ENCODE measurements around the gene METTL16. TPM values are rescaled to one million over a fixed set of nuclear protein-coding genes. Genes with fewer than 3 reads are reported as not detected.

METTL16 gene
- total RNA-seq, 1 donor from 2014 or later, result 22.9 TPM

DNA sequence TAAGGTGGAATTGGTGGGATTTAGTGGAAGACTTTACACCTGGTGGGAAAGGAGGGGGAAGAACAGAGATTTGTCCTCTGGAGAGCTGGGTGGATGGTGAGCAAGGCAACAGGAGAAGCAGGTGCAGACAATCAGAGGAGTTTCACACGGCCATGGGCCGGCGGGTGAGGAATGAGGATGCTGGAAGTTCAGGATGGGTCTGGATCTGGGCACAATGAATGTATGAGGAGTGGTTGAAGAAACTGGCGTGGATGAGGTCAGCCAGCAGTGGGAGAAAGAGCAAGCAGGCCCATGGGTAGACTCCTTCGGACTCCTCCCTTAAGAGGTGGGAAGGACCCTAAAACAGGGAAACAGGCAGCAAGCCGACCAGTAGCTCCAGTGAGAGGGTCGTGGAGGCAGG lies 100.7 kb downstream of the METTL16 start:
- H3K27ac Mint-ChIP-seq (ENCODE audit: unreplicated experiment), result peak overlapping the region; percentile 17
- TF ChIP-seq, protein P1, sequence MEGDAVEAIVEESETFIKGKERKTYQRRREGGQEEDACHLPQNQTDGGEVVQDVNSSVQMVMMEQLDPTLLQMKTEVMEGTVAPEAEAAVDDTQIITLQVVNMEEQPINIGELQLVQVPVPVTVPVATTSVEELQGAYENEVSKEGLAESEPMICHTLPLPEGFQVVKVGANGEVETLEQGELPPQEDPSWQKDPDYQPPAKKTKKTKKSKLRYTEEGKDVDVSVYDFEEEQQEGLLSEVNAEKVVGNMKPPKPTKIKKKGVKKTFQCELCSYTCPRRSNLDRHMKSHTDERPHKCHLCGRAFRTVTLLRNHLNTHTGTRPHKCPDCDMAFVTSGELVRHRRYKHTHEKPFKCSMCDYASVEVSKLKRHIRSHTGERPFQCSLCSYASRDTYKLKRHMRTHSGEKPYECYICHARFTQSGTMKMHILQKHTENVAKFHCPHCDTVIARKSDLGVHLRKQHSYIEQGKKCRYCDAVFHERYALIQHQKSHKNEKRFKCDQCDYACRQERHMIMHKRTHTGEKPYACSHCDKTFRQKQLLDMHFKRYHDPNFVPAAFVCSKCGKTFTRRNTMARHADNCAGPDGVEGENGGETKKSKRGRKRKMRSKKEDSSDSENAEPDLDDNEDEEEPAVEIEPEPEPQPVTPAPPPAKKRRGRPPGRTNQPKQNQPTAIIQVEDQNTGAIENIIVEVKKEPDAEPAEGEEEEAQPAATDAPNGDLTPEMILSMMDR (IDR thresholded peaks at IDR 0.05), result no peak
- DNase-seq (ENCODE audit: extremely low spot score, unreplicated experiment), result no peak
- H3K9me3 Mint-ChIP-seq (ENCODE audit: unreplicated experiment), result no peaks in the 10 kb centered on the region
- H3K4me3 Mint-ChIP-seq (ENCODE audit: unreplicated experiment), result no peak overlapping the region
- no peaks in the 10 kb centered on the region for H3K27me3 Mint-ChIP-seq (ENCODE audit: unreplicated experiment)
- H3K4me1 Mint-ChIP-seq (ENCODE audit: unreplicated experiment), result peaks cover 49% of the 10 kb centered on the region
- H3K36me3 Mint-ChIP-seq (ENCODE audit: unreplicated experiment), result no peaks in the 10 kb centered on the region

DNA sequence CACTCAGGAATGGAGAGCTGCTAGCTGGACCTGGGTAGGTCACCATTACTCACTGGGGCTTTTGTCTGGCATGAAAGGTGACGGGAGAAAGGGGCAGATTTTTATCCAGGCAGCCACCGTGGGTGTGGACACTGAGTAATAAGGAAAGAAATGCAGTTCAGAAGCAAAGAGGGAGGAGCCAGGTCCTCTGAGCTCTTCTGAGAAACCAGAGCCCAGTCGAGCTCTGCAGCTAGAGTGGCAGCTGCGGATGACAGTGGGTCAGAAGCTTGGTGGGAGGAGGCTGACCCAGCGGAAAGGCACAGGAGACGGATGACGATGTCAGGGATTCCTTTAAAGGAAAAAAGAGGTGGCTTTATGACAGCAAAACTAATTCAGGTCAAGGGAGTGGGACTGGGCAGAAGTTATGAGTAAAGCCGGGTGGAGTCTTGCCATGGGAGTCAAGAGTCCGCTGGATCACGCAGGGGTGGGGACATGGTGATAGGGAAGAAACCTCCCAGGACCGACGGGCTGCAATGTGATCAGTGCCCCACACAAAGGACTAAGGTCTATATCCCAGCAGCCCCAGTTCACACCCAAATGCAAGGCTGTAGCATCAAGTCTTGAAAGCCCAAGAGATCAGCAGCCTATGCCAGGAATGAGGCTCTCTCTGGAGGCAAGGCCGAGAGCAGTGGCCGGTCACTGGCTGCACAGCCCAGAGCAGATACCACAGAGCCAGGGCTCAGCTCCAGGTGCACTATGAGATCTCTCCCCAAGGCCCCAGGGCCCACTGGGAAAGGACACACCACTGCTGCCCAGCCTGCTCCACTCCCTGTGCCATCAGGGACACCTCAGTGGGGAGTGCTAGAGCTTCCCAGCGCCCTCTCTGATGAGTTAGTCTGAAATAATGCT lies 104.5 kb downstream of the METTL16 start:
- Mint-ChIP-seq H3K4me3 (ENCODE audit: unreplicated experiment) (peak overlapping the region; percentile 60), H3K9me3 (ENCODE audit: unreplicated experiment) (no peaks in the 10 kb centered on the region), H3K27ac (ENCODE audit: unreplicated experiment) (peak overlapping the region; percentile 96), H3K27me3 (ENCODE audit: unreplicated experiment) (no peaks in the 10 kb centered on the region), H3K36me3 (ENCODE audit: unreplicated experiment) (no peaks in the 10 kb centered on the region), H3K4me1 (ENCODE audit: unreplicated experiment) (peaks cover 58% of the 10 kb centered on the region)
- TF ChIP-seq, protein P1 (IDR thresholded peaks at IDR 0.05), result no peak
- no peak for DNase-seq (ENCODE audit: extremely low spot score, unreplicated experiment)

DNA sequence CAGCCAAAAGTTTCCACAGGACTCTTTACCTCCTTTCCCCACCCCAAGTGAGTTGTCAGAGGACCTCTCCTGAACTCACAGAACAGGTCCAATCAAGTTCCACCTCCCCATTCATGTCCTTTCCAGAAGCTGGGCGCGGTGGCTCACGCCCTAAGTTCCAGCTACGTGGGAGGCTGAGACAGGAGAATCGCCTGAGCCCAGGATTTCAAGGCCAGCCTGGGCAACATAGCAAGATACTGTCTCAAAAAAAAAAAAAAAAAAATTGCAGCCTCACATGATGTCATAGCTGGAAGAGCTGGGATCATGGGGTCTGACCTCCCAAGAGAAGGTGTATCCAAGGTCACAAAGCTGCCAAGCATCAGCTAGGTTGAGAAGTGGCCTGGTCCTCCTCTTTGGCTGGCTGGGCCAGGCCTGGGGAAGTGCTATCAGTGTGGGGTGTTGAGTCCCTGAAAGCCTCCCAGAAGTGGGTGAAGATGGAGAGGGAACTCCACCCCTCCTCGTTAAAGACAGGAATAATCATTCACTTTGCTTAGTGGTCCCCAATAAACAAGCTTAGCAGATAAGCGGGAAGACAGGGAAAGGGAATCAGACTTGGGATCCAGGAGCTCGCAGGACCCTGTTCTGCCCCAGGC lies 105.3 kb downstream of the METTL16 start:
- TF ChIP-seq, protein P1 (IDR thresholded peaks at IDR 0.05), result no peak
- DNase-seq (ENCODE audit: extremely low spot score, unreplicated experiment), result no peak
- Mint-ChIP-seq H3K4me3 (ENCODE audit: unreplicated experiment) (peak overlapping the region; percentile 60), H3K9me3 (ENCODE audit: unreplicated experiment) (no peaks in the 10 kb centered on the region), H3K4me1 (ENCODE audit: unreplicated experiment) (peaks cover 59% of the 10 kb centered on the region), H3K27ac (ENCODE audit: unreplicated experiment) (peak overlapping the region; percentile 96), H3K36me3 (ENCODE audit: unreplicated experiment) (no peaks in the 10 kb centered on the region), H3K27me3 (ENCODE audit: unreplicated experiment) (no peaks in the 10 kb centered on the region)

DNA sequence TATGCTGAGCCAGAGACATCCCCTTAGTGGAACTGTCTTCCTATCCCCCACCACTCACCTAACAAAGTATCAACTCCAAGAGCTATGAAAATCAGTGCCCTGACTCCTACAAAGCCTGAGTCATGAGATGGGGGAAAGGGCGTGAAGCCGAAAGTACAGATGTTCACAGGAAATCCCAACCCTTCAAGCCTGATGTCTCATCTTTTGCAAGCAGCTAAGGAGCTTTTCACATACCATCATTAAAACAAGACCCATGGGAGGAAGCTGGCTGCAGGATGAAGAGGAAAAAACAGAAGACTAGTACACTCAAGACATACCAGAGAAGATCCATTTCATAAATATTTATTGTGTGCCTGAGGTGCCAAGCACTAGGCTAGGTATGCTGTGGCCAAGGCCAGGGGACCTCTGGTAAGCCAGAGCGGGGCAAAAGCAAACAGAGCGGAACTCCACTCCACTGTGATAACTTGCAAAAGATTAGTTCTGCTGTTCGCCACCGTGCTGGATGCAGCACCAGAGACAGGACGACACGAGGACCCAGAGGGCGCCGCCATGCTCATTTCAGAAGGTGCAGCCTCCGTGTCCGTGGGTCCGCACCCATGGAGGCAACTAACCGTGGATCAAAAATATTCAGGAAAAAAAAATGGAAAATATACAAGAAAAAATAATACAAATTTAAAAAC lies 106.3 kb downstream of the METTL16 start:
- H3K4me3 Mint-ChIP-seq (ENCODE audit: unreplicated experiment), result peak overlapping the region; percentile 12

More for the DNA sequence above, 106.3 kb downstream of the METTL16 start:
- no peaks in the 10 kb centered on the region for H3K36me3 Mint-ChIP-seq (ENCODE audit: unreplicated experiment)
- no peaks in the 10 kb centered on the region for H3K27me3 Mint-ChIP-seq (ENCODE audit: unreplicated experiment)
- TF ChIP-seq, protein P1 (IDR thresholded peaks at IDR 0.05), result no peak
- H3K9me3 Mint-ChIP-seq (ENCODE audit: unreplicated experiment), result no peaks in the 10 kb centered on the region
- no peak for DNase-seq (ENCODE audit: extremely low spot score, unreplicated experiment)
- peaks cover 57% of the 10 kb centered on the region for H3K4me1 Mint-ChIP-seq (ENCODE audit: unreplicated experiment)
- H3K27ac Mint-ChIP-seq (ENCODE audit: unreplicated experiment), result peak overlapping the region; percentile 96
